Thoracic aorta (tissue), 2 donors: ENCODE results near the gene MGAT5. TPM values are rescaled to one million over a fixed set of nuclear protein-coding genes. Genes with fewer than 3 reads are reported as not detected.

Experiments used
- ATAC-seq: fragments of 150-250 bp; one replicate; pipeline ENCODE4 v1.8.0; 2017; ENCODE audit warnings: low read depth; ENCODE audit not compliant: insufficient number of reproducible peaks, low FRiP score
- DNase-seq: peaks from one replicate; pipeline ENCODE4 v3.0.0-alpha.2; 2020; ENCODE audit warnings: low spot score
- H3K27ac ChIP-seq, 2 donors: fragments of 200-600 bp; sonication (generic); 1 replicate in 1 of 2; 2 replicates in 1 of 2; pipeline ENCODE4 v1.5.1; 2016; ENCODE audit warnings: mild to moderate bottlenecking in 2 of 2, moderate library complexity in 2 of 2
- H3K27me3 ChIP-seq: fragments of 200-600 bp; sonication (generic); replicated peaks from 2 replicates; pipeline ENCODE4 v1.6.0; 2016; ENCODE audit warnings: mild to moderate bottlenecking; ENCODE audit not compliant: insufficient read depth
- H3K36me3 ChIP-seq: fragments of 200-600 bp; sonication (generic); one replicate; pipeline ENCODE4 v1.5.1; 2016
- H3K4me1 ChIP-seq, 2 donors: fragments of 200-600 bp; sonication (generic); 1 replicate in 1 of 2; 2 replicates in 1 of 2; pipeline versions ENCODE4 v1.5.1 to v1.6.0; 2016; ENCODE audit warnings: low read depth in 2 of 2, mild to moderate bottlenecking in 1 of 2; ENCODE audit not compliant: control insufficient read depth in 1 of 2
- H3K4me3 ChIP-seq: fragments of 200-600 bp; sonication (generic); 2 replicates; pipeline ENCODE4 v1.5.1; 2016; ENCODE audit warnings: mild to moderate bottlenecking
- H3K9me3 ChIP-seq: fragments of 200-600 bp; sonication (generic); 2 replicates; pipeline ENCODE4 v1.5.1; 2016
- CTCF ChIP-seq: fragments of 200-600 bp; sonication (generic); IDR thresholded peaks from one replicate; pipeline ENCODE4 v1.5.1; 2019; ENCODE audit warnings: antibody characterized with exemption
- total RNA-seq, 2 donors: library from RNA; depleted of rRNA; stranded (reverse); fragments of >200 nt; gene quantifications; one replicate each; pipeline versions ENCODE4 v1.1.0 to v1.2.3, GENCODE V29; 2016

The MGAT5 gene
- total RNA-seq, 2 donors from 2014 or later: 43.9 to 95.3 TPM

DNA sequence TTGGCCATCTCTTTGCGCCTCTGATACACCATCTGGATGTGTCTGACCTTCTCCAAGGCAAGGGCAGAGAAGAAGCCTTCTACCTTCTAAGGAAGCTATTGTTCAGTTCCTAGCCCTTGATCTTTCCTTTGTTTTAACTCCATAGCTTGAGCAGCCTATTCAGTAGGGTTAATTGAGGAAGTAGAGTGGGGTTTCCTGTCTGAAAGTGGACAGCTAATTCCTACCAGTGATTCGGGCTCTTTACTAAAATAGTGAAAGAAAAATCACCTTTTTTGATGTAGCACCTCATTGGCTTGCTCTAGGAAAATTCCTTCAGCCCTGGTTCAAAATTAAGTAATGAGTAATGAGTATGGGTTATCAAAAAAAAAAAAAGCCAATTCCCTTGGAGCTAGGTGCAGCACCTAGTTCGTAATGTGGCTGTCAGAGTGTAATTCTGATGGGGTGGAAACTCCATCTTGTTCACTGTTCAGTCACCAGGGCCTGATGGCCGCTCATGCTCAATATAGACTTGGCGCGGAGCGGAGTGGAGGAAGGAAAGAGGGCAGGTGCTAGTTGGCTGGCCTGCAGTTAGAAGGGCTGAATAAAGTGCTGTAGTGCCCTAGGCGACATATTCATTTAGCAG lies 2.9 kb upstream of the MGAT5 start:
- ATAC-seq (no peak), DNase-seq (no peak)
- no peak overlapping the region for H3K4me3 ChIP-seq
- TF ChIP-seq CTCF: no peak
- H3K4me1 ChIP-seq: peaks cover 0 to 1% of the 10 kb centered on the region in 2 donors
- H3K36me3 ChIP-seq: no peaks in the 10 kb centered on the region
- no peaks in the 10 kb centered on the region for H3K9me3 ChIP-seq
- no peak overlapping the region for H3K27ac ChIP-seq
- no peaks in the 10 kb centered on the region for H3K27me3 ChIP-seq

GRCh38 chr2:134252092-134252750 lies 1.7 kb upstream of the MGAT5 start:
- Histone ChIP-seq H3K9me3 (no peaks in the 10 kb centered on the region), H3K4me1 (no peaks in the 10 kb centered on the region), H3K27me3 (no peaks in the 10 kb centered on the region), H3K36me3 (no peaks in the 10 kb centered on the region), H3K27ac (no peak overlapping the region), H3K4me3 (no peak overlapping the region)
- DNase-seq: no peak
- TF ChIP-seq CTCF: no peak
- ATAC-seq: no peak

DNA sequence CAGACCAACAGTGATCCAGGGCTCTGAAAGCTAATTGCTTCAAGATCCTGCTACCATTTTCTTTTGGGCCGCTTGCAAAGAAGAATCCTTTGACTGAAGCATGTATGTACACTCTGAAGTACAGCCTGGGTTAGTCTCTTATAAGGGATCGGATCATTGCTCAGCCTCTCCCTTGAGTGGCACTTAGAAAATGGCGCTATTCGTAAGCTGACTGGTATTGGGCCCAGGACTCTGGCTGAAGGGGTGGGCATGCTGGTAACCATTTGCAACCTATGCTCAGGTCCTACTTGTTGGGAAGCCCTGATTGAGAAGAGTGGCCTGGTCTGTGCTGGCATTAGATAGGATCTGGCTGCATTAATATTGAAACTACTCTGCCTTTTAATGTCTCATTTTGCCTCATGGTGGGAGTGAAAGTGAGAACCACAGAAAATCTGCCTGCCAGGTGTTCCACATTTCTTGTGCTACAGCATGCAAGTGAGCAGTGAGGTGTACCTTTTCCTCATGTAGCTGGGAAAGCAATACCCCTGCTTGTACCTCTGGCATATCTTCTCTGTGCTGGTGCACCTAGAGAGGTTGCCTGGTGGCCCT lies 661 bp upstream of the MGAT5 start:
- TF ChIP-seq CTCF: no peak

DNA sequence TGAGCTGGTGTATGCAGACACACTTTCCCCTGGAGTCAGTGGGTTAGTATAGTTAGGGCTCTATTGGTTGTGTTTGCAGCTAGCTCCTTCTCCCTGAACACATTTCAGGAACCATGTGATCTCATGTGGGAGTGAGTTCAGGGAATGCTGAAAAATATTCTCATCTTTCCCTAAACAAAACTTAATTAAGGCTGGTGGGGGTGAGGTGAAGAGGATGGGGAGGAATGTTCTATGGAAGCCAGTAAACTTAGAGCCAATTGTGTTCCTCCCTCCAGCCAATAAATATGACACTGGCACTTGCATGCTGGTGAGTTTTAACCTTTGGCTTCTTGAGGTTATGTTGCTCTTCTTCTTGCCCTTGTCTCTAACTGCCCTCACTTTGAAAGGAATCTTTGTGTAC lies 952 bp downstream of the MGAT5 start:
- DNase-seq: no peak
- no peak overlapping the region for H3K27ac ChIP-seq
- peaks cover 18% of the 10 kb centered on the region in 2 donors for H3K4me1 ChIP-seq
- H3K4me3 ChIP-seq: no peak overlapping the region
- no peak for ATAC-seq
- no peaks in the 10 kb centered on the region for H3K36me3 ChIP-seq
- no peak for TF ChIP-seq CTCF
- no peaks in the 10 kb centered on the region for H3K9me3 ChIP-seq
- no peaks in the 10 kb centered on the region for H3K27me3 ChIP-seq

More for the DNA sequence above, 661 bp upstream of the MGAT5 start:
- ATAC-seq: no peak
- H3K36me3 ChIP-seq: no peaks in the 10 kb centered on the region
- no peak overlapping the region for H3K27ac ChIP-seq
- no peaks in the 10 kb centered on the region for H3K9me3 ChIP-seq
- DNase-seq: no peak
- peaks cover 2% of the 10 kb centered on the region in 2 donors for H3K4me1 ChIP-seq
- H3K4me3 ChIP-seq: no peak overlapping the region
- H3K27me3 ChIP-seq: no peaks in the 10 kb centered on the region

- TF ChIP-seq CTCF: no peak
- Histone ChIP-seq H3K27ac (no peak overlapping the region), H3K9me3 (no peaks in the 10 kb centered on the region), H3K36me3 (no peaks in the 10 kb centered on the region), H3K4me1 (peaks cover 38% of the 10 kb centered on the region in 2 donors), H3K4me3 (no peak overlapping the region), H3K27me3 (no peaks in the 10 kb centered on the region)
- ATAC-seq: no peak
- DNase-seq: no peak
Measured at GRCh38 chr2:134256956-134257355, 3.1 kb downstream of the MGAT5 start.
